Measurements from ENCODE around the gene EFHD2. TPM values are rescaled to one million over a fixed set of nuclear protein-coding genes. Genes with fewer than 3 reads are reported as not detected.
A peak's percentile ranks its signal among the peaks of the same experiment; 100 is the strongest.

EFHD2 gene
- total and polyA plus RNA-seq, 3 donors from 2014 or later = 146 to 384 (median 308) TPM

GRCh38 chr1:15472587-15472986 lies 62.9 kb downstream of the EFHD2 start:
- 69 to 72% methylated on average over 11 of the region's 11 CpGs for WGBS, 2 donors

GRCh38 chr1:15475752-15476314 lies 66.1 kb downstream of the EFHD2 start, which contains the start of gene CELA2B:
Gene CELA2B (plus strand): TSS chr1:15476104. CDS start chr1:15476126, 22 bp downstream.
- H3K4me1 ChIP-seq = peaks cover 16% of the 10 kb centered on the region
- DNase-seq = peak; percentile 35
- no peaks in the 10 kb centered on the region for H3K36me3 ChIP-seq (ENCODE audit: low read depth, missing control alignments)
- H3K4me3 ChIP-seq = no peak within 1 kb of the TSS
- no peaks in the 10 kb centered on the region for H3K27me3 ChIP-seq
- 35 to 48% methylated on average over 5 of the region's 5 CpGs for WGBS, 2 donors
- intact Hi-C loops (cut with DNase I; ENCODE audit: low total_unique reads) = no loop called here
- no peaks in the 10 kb centered on the region for H3K9me3 ChIP-seq
- peak within 1 kb of the TSS; percentile 9 to 20 for H3K27ac ChIP-seq
- TF ChIP-seq, protein P1, sequence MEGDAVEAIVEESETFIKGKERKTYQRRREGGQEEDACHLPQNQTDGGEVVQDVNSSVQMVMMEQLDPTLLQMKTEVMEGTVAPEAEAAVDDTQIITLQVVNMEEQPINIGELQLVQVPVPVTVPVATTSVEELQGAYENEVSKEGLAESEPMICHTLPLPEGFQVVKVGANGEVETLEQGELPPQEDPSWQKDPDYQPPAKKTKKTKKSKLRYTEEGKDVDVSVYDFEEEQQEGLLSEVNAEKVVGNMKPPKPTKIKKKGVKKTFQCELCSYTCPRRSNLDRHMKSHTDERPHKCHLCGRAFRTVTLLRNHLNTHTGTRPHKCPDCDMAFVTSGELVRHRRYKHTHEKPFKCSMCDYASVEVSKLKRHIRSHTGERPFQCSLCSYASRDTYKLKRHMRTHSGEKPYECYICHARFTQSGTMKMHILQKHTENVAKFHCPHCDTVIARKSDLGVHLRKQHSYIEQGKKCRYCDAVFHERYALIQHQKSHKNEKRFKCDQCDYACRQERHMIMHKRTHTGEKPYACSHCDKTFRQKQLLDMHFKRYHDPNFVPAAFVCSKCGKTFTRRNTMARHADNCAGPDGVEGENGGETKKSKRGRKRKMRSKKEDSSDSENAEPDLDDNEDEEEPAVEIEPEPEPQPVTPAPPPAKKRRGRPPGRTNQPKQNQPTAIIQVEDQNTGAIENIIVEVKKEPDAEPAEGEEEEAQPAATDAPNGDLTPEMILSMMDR (IDR thresholded peaks at IDR 0.05) = no peak
- TF ChIP-seq POLR2A (IDR thresholded peaks at IDR 0.05) = no peak

More at GRCh38 chr1:15472587-15472986, 62.9 kb downstream of the EFHD2 start:
- Histone ChIP-seq H3K27ac (no peak overlapping the region), H3K4me3 (peak overlapping the region in 1 of 2 donors; percentile 10), H3K36me3 (ENCODE audit: low read depth, missing control alignments) (no peaks in the 10 kb centered on the region), H3K9me3 (no peaks in the 10 kb centered on the region), H3K27me3 (no peaks in the 10 kb centered on the region), H3K4me1 (peaks cover 16% of the 10 kb centered on the region)
- peak; percentile 77 for DNase-seq
- TF ChIP-seq, protein P1 (IDR thresholded peaks at IDR 0.05) = no peak
- TF ChIP-seq POLR2A (IDR thresholded peaks at IDR 0.05) = no peak
- intact Hi-C loops (cut with DNase I; ENCODE audit: low total_unique reads) = no loop called here

GRCh38 chr1:15476927-15477326 lies 67.2 kb downstream of the EFHD2 start:
- DNase-seq = no peak
- peak overlapping the region in 1 of 2 donors; percentile 20 for H3K27ac ChIP-seq
- peaks cover 16% of the 10 kb centered on the region for H3K4me1 ChIP-seq

GRCh38 chr1:15477646-15478212 lies 68.0 kb downstream of the EFHD2 start:
- 78 to 97% methylated on average over 5 of the region's 5 CpGs for WGBS, 2 donors
- DNase-seq = no peak
- no peaks in the 10 kb centered on the region for H3K27me3 ChIP-seq
- no peak overlapping the region for H3K27ac ChIP-seq
- no peaks in the 10 kb centered on the region for H3K9me3 ChIP-seq
- TF ChIP-seq POLR2A (IDR thresholded peaks at IDR 0.05) = no peak
- TF ChIP-seq, protein P1 (IDR thresholded peaks at IDR 0.05) = no peak
- intact Hi-C loops (cut with DNase I; ENCODE audit: low total_unique reads) = no loop called here
- no peak overlapping the region for H3K4me3 ChIP-seq
- H3K4me1 ChIP-seq = peaks cover 16% of the 10 kb centered on the region
- H3K36me3 ChIP-seq (ENCODE audit: low read depth, missing control alignments) = no peaks in the 10 kb centered on the region

More at GRCh38 chr1:15476927-15477326, 67.2 kb downstream of the EFHD2 start:
- 70 to 72% methylated on average over 3 of the region's 3 CpGs for WGBS, 2 donors
- Histone ChIP-seq H3K9me3 (no peaks in the 10 kb centered on the region), H3K36me3 (ENCODE audit: low read depth, missing control alignments) (no peaks in the 10 kb centered on the region), H3K4me3 (no peak overlapping the region), H3K27me3 (no peaks in the 10 kb centered on the region)
- TF ChIP-seq POLR2A (IDR thresholded peaks at IDR 0.05) = no peak
- TF ChIP-seq, protein P1 (IDR thresholded peaks at IDR 0.05) = no peak
- intact Hi-C loops (cut with DNase I; ENCODE audit: low total_unique reads) = no loop called here

Other genes with a start within 250 kb of the EFHD2 start
- 10 to 100 TPM; 22.0 to 73.3 TPM for gene FHAD1, start 162.7 kb upstream of the EFHD2 start, total RNA-seq
- 59.0 TPM for gene FHAD1, start 162.7 kb upstream of the EFHD2 start, polyA plus RNA-seq (ENCODE audit: insufficient read depth, low read depth, low replicate concordance)
- gene CTRC, start 28.6 kb downstream of the EFHD2 start, total RNA-seq = under 1 TPM; 0.50 to 0.55 TPM
- 0.83 TPM for gene CTRC, start 28.6 kb downstream of the EFHD2 start, polyA plus RNA-seq (ENCODE audit: insufficient read depth, low read depth, low replicate concordance)
- gene CELA2A, start 46.8 kb downstream of the EFHD2 start, total RNA-seq = 1 to 10 TPM; 3.7 to 4.8 TPM
- gene CELA2A, start 46.8 kb downstream of the EFHD2 start, polyA plus RNA-seq (ENCODE audit: insufficient read depth, low read depth, low replicate concordance) = 2.4 TPM
- gene CELA2B, start 66.2 kb downstream of the EFHD2 start, total RNA-seq = 1 to 10 TPM; 3.3 to 3.7 TPM
- 2.7 TPM for gene CELA2B, start 66.2 kb downstream of the EFHD2 start, polyA plus RNA-seq (ENCODE audit: insufficient read depth, low read depth, low replicate concordance)
- 10 to 100 TPM; 34.8 to 48.5 TPM for gene CASP9, start 114.3 kb downstream of the EFHD2 start, total RNA-seq
- 33.8 TPM for gene CASP9, start 114.3 kb downstream of the EFHD2 start, polyA plus RNA-seq (ENCODE audit: insufficient read depth, low read depth, low replicate concordance)
- 10 to 100 TPM; 24.3 to 32.1 TPM for gene DNAJC16, start 117.0 kb downstream of the EFHD2 start, total RNA-seq
- 19.9 TPM for gene DNAJC16, start 117.0 kb downstream of the EFHD2 start, polyA plus RNA-seq (ENCODE audit: insufficient read depth, low read depth, low replicate concordance)
- 1 to 10 TPM in 1 of 2 donors, under 1 TPM in 1; 0.99 to 1.5 TPM for gene AGMAT, start 175.2 kb downstream of the EFHD2 start, total RNA-seq
- gene AGMAT, start 175.2 kb downstream of the EFHD2 start, polyA plus RNA-seq (ENCODE audit: insufficient read depth, low read depth, low replicate concordance) = 1.8 TPM
- gene DDI2, start 207.6 kb downstream of the EFHD2 start, total RNA-seq = 10 to 100 TPM; 45.2 to 54.2 TPM
- 9.6 TPM for gene DDI2, start 207.6 kb downstream of the EFHD2 start, polyA plus RNA-seq (ENCODE audit: insufficient read depth, low read depth, low replicate concordance)